PC-3 (cell line): ENCODE measurements around the gene PDZRN3. TPM values are rescaled to one million over a fixed set of nuclear protein-coding genes. Genes with fewer than 3 reads are reported as not detected.
A peak's percentile ranks its signal among the peaks of the same experiment; 100 is the strongest.

Experiments
- ATAC-seq: fragments of 200-7000 bp; cut with Tn5 transposase; 2 replicates; pipeline ENCODE4 v1.9.1; 2020; ENCODE audit warnings: mild to moderate bottlenecking, moderate library complexity
- BruUV-seq: library from RNA; stranded (reverse); fragments of 400-500 nt; replicated peaks from 2 replicates; lab custom pipeline; 2021; lab: Mats Ljungman, UMichigan
- CTCF ChIA-PET: fragments of 300-600 bp; sonication (Branson Sonifier 250); formaldehyde crosslinking; loops from one replicate; lab custom pipeline; 2022; ENCODE audit warnings: antibody characterized with exemption; lab: Charles Lee
- POLR2A ChIA-PET: fragments of 300-600 bp; sonication (Branson Sonifier 250); formaldehyde crosslinking; loops from one replicate; lab custom pipeline; 2022; ENCODE audit warnings: antibody characterized with exemption; ENCODE audit not compliant: unreplicated experiment; lab: Charles Lee
- DNase-seq: peaks from one replicate; pipeline ENCODE4 v3.0.0-alpha.2; 2015
- H2AFZ ChIP-seq: fragments of 300-600 bp; sonication (generic); 2 replicates; pipeline ENCODE4 v1.6.0; 2016; ENCODE audit warnings: antibody characterized with exemption, low read length
- H3F3A ChIP-seq: fragments of 300-600 bp; sonication (generic); one replicate; pipeline ENCODE4 v1.6.0; 2017; ENCODE audit warnings: antibody characterized with exemption, low read length, control low read depth, mild to moderate bottlenecking; ENCODE audit not compliant: unreplicated experiment
- H3K27ac ChIP-seq: fragments of 300-600 bp; sonication (generic); 2 replicates; pipeline ENCODE4 v1.5.1; 2016; ENCODE audit warnings: mild to moderate bottlenecking, low read length
- H3K27me3 ChIP-seq: fragments of 300-600 bp; sonication (generic); 2 replicates; pipeline ENCODE4 v1.6.1; 2016; ENCODE audit warnings: low read length, mixed read lengths
- H3K36me3 ChIP-seq: fragments of 300-600 bp; sonication (generic); 2 replicates; pipeline ENCODE4 v1.6.1; 2016; ENCODE audit warnings: low read depth, mixed run types, low read length, mixed read lengths
- H3K4me1 ChIP-seq: fragments of 300-600 bp; sonication (generic); 2 replicates; pipeline ENCODE4 v1.5.1; 2016; ENCODE audit warnings: low read length; ENCODE audit not compliant: insufficient read depth
- H3K4me2 ChIP-seq: fragments of 300-600 bp; sonication (generic); 2 replicates; pipeline ENCODE4 v1.6.0; 2016; ENCODE audit warnings: low read length
- H3K4me3 ChIP-seq: fragments of 300-600 bp; sonication (generic); 2 replicates; pipeline ENCODE4 v1.5.1; 2016; ENCODE audit warnings: mild to moderate bottlenecking, low read length, mixed read lengths
- H3K79me2 ChIP-seq: fragments of 300-600 bp; sonication (generic); 2 replicates; pipeline ENCODE4 v1.6.1; 2017; ENCODE audit warnings: low read length, mixed read lengths
- H3K9ac ChIP-seq: fragments of 300-600 bp; sonication (generic); 2 replicates; pipeline ENCODE4 v1.6.0; 2016; ENCODE audit warnings: mild to moderate bottlenecking, low read length
- H3K9me2 ChIP-seq: fragments of 300-600 bp; sonication (generic); replicated peaks from 2 replicates; pipeline ENCODE4 v1.6.1; 2016; ENCODE audit warnings: mixed run types, low read length, mixed read lengths
- H3K9me3 ChIP-seq: fragments of 300-600 bp; sonication (generic); 2 replicates; pipeline ENCODE4 v1.6.1; 2016; ENCODE audit warnings: low read length, mixed read lengths
- H4K20me1 ChIP-seq: fragments of 300-600 bp; sonication (generic); 2 replicates; pipeline ENCODE4 v1.6.1; 2016; ENCODE audit warnings: low read length, mixed read lengths
- EZH2 ChIP-seq: fragments of 300-600 bp; sonication (generic); IDR thresholded peaks from one replicate; pipeline ENCODE4 v1.6.1; 2017; ENCODE audit warnings: antibody characterized with exemption, mild to moderate bottlenecking, low read length; ENCODE audit not compliant: unreplicated experiment
- EZH2phosphoT487 ChIP-seq: fragments of 300-600 bp; sonication (generic); IDR thresholded peaks from 2 replicates; pipeline ENCODE4 v1.6.1; 2018; ENCODE audit warnings: mild to moderate bottlenecking, antibody characterized with exemption, low read length, borderline replicate concordance
- intact Hi-C: fragments of 100-400 bp; cut with micrococcal nuclease; formaldehyde crosslinking; loops from 2 replicates; pipeline ENCODE4 v1.9.0; 2023
- total RNA-seq: library from RNA; depleted of rRNA; stranded (reverse); fragments of >200 nt; gene quantifications from 2 replicates; pipeline ENCODE4 v1.2.3, GENCODE V29; 2014
- TF ChIP-seq, protein P1 (sequence below): fragments of 300-600 bp; sonication (generic); conservative IDR thresholded peaks from 2 replicates; pipeline ENCODE4 v1.5.1; 2017; ENCODE audit warnings: antibody characterized with exemption, low read depth, mild to moderate bottlenecking, low read length

The PDZRN3 gene
- total RNA-seq, 1 experiment from 2014 or later: not detected

DNA sequence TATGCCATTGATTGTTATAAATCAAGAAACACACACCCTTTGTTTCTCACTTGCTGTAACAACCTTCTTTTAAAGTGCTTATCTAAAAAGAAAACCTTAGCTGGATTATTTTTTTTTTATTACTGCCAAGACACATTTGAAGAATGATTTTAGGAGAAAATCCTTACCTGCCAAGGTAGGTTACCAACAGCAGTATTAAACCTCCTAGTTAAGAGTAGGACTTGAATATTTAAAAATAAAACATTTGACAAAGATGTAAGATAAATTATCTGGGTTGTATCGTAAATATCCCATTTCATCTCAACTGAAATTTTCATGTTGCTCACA lies 192.1 kb downstream of the PDZRN3 start:
- Histone ChIP-seq H3K4me3 (no peak overlapping the region), H3K4me1 (no peaks in the 10 kb centered on the region), H3K4me2 (no peak overlapping the region), H3F3A (no peaks in the 10 kb centered on the region), H3K79me2 (no peaks in the 10 kb centered on the region), H3K36me3 (no peaks in the 10 kb centered on the region), H3K9me2 (no peaks in the 10 kb centered on the region), H3K9ac (no peak overlapping the region), H3K27ac (no peak overlapping the region), H4K20me1 (no peaks in the 10 kb centered on the region), H3K27me3 (peaks cover 15% of the 10 kb centered on the region), H2AFZ (no peak overlapping the region), H3K9me3 (no peaks in the 10 kb centered on the region)
- POLR2A ChIA-PET: no interaction called here
- ATAC-seq: no peak
- TF ChIP-seq EZH2phosphoT487 (no peak), EZH2 (no peak)
- TF ChIP-seq, protein P1, sequence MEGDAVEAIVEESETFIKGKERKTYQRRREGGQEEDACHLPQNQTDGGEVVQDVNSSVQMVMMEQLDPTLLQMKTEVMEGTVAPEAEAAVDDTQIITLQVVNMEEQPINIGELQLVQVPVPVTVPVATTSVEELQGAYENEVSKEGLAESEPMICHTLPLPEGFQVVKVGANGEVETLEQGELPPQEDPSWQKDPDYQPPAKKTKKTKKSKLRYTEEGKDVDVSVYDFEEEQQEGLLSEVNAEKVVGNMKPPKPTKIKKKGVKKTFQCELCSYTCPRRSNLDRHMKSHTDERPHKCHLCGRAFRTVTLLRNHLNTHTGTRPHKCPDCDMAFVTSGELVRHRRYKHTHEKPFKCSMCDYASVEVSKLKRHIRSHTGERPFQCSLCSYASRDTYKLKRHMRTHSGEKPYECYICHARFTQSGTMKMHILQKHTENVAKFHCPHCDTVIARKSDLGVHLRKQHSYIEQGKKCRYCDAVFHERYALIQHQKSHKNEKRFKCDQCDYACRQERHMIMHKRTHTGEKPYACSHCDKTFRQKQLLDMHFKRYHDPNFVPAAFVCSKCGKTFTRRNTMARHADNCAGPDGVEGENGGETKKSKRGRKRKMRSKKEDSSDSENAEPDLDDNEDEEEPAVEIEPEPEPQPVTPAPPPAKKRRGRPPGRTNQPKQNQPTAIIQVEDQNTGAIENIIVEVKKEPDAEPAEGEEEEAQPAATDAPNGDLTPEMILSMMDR: peak; percentile 17; the same call in 1 of the 2 replicates
- CTCF ChIA-PET: no interaction called here
- intact Hi-C loops: loop anchor here (1.0 kb wide), 1 partner anchor 331 kb away; no protein-coding TSS in a partner anchor
- no peak for DNase-seq
- no TSS peak for BruUV-seq

GRCh38 chr3:73432023-73432705 lies 192.6 kb downstream of the PDZRN3 start:
- H3F3A ChIP-seq: no peaks in the 10 kb centered on the region
- POLR2A ChIA-PET: no interaction called here
- H3K4me3 ChIP-seq: no peak overlapping the region
- no peak overlapping the region for H3K4me2 ChIP-seq
- H4K20me1 ChIP-seq: no peaks in the 10 kb centered on the region
- intact Hi-C loops: loop anchor here (1.0 kb wide), 1 partner anchor 331 kb away; no protein-coding TSS in a partner anchor
- H2AFZ ChIP-seq: 0 out of 2 replicates have a peak overlapping the region, but pooled peaks have one; percentile 28
- H3K4me1 ChIP-seq: no peaks in the 10 kb centered on the region
- TF ChIP-seq EZH2phosphoT487 (no peak), EZH2 (no peak)
- TF ChIP-seq, protein P1: peak; percentile 80
- H3K9ac ChIP-seq: no peak overlapping the region
- DNase-seq (peak; percentile 55), ATAC-seq (no peak)
- H3K27me3 ChIP-seq: peaks cover 15% of the 10 kb centered on the region
- BruUV-seq: no TSS peak
- H3K36me3 ChIP-seq: no peaks in the 10 kb centered on the region
- no peaks in the 10 kb centered on the region for H3K79me2 ChIP-seq
- H3K9me2 ChIP-seq: no peaks in the 10 kb centered on the region
- CTCF ChIA-PET: no interaction called here
- H3K9me3 ChIP-seq: no peaks in the 10 kb centered on the region
- no peak overlapping the region for H3K27ac ChIP-seq

- Histone ChIP-seq H3K9me2 (no peaks in the 10 kb centered on the region), H3K27me3 (peaks cover 20% of the 10 kb centered on the region), H3K9ac (no peak overlapping the region), H3K9me3 (no peaks in the 10 kb centered on the region), H3K79me2 (no peaks in the 10 kb centered on the region), H3K36me3 (no peaks in the 10 kb centered on the region), H2AFZ (no peak overlapping the region), H3K4me2 (no peak overlapping the region), H3K4me1 (no peaks in the 10 kb centered on the region), H4K20me1 (no peaks in the 10 kb centered on the region), H3F3A (no peaks in the 10 kb centered on the region), H3K4me3 (no peak overlapping the region), H3K27ac (no peak overlapping the region)
- POLR2A ChIA-PET: no interaction called here
- DNase-seq: no peak
- TF ChIP-seq, protein P1: no peak
- TF ChIP-seq EZH2phosphoT487 (no peak), EZH2 (no peak)
- CTCF ChIA-PET: no interaction called here
- no TSS peak for BruUV-seq
- intact Hi-C loops: no loop called here
- no peak for ATAC-seq
Measured at GRCh38 chr3:73431183-73431900, 193.4 kb downstream of the PDZRN3 start.
